Measurements from ENCODE around the gene PREX1. TPM values are rescaled to one million over a fixed set of nuclear protein-coding genes. Genes with fewer than 3 reads are reported as not detected.

PREX1 gene
- total RNA-seq, 1 donor from 2014 or later: 19.9 TPM

DNA sequence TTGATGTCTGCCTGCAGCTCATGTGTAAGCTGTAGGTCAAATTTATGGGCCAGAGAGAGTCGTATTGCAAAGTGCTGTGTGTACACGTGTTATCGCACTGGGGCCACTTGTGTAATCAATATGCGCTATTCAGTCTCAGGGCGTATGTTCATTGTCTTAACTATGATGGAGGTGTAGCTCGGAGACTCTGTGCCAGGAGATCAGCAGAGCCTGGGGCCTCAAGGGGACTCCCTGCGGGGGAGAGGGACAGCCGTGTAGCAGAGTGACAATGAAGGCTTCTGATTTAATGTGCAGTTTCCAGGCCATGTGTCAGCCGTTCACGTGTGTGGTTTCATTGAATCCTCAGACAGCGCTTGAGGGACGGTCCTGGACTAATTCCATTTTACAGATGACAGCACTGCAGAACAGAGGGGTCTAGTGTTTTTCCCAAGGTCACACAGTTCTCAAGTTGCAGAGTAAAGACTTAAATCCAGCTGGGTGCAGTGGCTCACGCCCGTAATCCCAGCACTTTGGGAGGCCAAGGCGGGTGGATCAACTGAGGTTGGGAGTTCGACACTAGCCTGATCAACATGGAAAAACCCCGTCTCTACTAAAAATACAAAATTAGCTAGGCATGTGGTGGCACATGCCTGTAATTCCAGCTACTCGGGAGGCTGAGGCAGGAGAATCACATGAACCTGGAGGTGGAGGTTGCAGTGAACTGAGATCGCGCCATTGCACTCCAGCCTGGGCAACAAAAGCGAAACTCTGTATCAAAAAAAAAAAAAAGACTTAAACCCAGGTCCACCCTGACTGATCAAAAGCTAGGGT, 242.5 kb downstream of the PREX1 start:
- DNase-seq (ENCODE audit: low spot score): no peak

DNA sequence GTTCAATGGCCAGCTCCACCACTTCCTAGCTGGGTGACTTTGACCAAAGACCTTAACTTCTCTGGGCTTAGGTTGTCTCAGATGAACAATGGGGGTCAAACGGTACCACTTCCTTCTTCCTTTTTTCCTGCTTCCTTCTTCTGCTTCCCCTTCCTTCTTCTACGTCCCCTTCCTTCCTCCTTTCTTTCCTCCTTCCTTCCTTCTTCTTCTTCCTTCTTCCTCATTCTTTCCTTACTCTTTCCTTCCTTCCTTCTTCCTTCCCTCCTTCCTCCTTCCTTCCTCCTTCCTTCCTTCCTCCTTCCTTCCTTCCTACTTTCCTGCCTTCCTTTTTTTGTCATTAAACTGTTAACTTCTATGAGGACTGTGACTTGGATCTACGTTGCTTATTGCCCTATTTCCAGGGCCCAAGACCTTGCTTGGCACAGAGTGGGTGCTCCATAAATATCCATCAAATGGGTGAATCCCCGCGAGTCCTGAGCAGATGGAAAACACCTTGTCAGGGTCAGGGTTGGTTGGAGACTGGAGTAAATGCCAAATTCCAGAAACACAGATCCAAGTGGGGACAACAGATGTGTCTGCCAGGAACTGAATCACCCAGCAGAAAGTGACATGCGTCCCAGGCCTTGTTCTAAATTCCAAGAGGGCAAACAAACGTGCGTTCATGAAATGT, 243.3 kb downstream of the PREX1 start:
- no peak for DNase-seq (ENCODE audit: low spot score)

DNA sequence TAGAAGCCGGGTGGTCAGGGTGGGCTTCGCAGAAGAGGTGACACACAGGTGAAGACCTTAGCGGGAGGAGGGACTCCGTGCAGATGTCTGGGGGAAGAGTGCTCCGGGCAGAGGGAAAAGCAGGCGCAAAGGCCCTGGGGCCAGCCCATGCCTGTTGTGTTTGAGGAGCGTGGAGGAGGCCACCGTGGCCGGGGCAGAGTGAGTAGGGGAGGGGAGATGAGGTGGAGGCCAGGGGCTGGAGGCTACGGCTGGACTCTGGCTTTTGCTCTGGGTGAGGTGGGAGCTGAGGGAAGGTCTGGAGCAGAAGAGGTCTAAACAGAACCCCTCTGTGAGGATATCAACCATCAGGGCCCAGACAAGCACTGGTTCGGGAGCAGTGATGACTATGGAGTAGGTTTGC, 244.0 kb downstream of the PREX1 start:
- no peak for DNase-seq (ENCODE audit: low spot score)

GRCh38 chr20:48583171-48583570, 244.6 kb downstream of the PREX1 start:
- no peak for DNase-seq (ENCODE audit: low spot score)

DNA sequence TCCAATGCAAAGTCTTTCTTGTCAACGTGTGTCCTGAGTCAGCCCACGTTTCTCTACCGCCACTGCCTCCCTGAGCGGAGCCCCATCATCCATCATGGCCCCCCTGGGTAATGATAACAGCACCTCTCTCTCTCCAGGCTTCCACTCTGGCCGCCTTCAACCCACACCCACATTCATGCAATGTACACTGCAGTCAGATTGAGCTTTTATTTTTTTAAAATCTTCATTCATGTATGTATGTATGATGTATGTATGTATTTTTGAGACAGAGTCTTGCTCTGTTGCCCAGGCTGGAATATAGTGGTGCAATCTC, 245.2 kb downstream of the PREX1 start:
- no peak for DNase-seq (ENCODE audit: low spot score)

- no peak for DNase-seq (ENCODE audit: low spot score)
Measured at GRCh38 chr20:48581167-48581566, 246.6 kb downstream of the PREX1 start.

DNA sequence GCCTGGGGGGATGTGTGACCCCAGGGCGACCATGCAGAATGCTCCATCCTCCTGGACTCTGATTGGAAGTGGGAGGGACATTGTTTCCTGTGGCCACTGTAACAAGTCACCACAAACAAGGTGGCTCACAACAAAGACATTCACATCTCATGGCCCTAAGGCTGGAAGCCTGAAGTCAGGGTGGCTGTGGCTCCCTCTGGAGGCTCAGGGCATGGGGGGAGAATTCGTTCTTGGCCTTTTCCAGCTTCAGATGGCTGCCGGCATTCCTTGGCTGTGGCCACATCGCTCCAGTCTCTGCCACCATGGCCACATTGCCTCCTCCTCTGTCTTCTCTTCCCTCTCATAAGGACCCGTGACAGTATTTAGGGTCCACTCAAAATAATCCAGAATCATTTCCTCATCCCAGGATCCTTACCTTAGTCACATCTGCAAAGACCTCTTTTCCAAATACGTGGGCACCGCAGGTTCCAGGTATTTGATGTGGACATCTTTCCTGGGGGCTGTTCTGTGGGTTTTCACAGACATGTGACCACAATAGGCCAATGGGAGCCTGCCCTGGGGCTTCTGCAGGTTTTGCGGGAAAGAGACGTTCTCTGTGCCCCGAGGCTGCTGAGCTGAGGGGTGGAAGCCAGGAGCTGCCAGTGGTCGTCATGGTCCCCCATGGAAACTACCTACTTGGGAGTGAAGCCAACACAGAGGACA, 249.3 kb downstream of the PREX1 start:
- no peak for DNase-seq (ENCODE audit: low spot score)

GRCh38 chr20:48577557-48577956, 250.2 kb downstream of the PREX1 start:
- no peak for DNase-seq (ENCODE audit: low spot score)

DNA sequence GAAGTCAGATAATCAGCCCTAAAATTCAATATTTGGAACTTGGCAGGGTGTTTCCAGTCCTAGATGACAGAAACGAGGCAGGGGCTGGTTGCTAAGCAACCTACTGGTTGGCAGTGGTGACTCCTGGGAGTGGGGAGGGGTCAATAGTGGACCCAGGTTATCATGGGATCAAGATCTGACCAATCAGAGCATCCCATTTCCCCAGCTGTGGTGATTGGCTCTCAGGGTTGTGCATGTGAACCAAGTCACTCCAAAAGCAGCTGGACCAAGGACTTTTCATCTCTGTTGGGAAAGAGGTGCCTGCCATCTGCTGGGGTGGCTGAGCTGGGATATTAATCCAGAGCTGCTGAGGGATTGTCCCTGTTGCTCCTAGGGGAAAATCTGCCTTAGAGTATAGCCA, 253.4 kb downstream of the PREX1 start:
- DNase-seq (ENCODE audit: low spot score): no peak

Other genes starting within 250 kb of the PREX1 start
- 52.1 TPM for gene ARFGEF2, start 93.7 kb upstream of the PREX1 start, total RNA-seq
- 62.3 TPM for gene CSE1L, start 218.3 kb upstream of the PREX1 start, total RNA-seq

Data from ureter (tissue), 1 donor.